Activated CD8-positive, alpha-beta memory T cell treated with anti-CD3 and anti-CD28 coated beads for 36 hours (primary cell): ENCODE measurements around the gene HMHB1. TPM values are rescaled to one million over a fixed set of nuclear protein-coding genes. Genes with fewer than 3 reads are reported as not detected.

Source experiments
- CTCF ChIA-PET: fragments of 350-600 bp; sonication (Branson Sonifier 250); formaldehyde crosslinking; loops from one replicate; lab custom pipeline; 2021; ENCODE audit warnings: antibody characterized with exemption; lab: Charles Lee
- POLR2A ChIA-PET: fragments of 350-600 bp; sonication (Branson Sonifier 250); formaldehyde crosslinking; loops from one replicate; lab custom pipeline; 2021; ENCODE audit warnings: antibody characterized with exemption; lab: Charles Lee
- total RNA-seq, 2 experiments: library from RNA; stranded (reverse); gene quantifications; one replicate each; pipeline ENCODE4 v1.2.3, GENCODE V29; 2021

HMHB1 gene
- not detected for total RNA-seq

DNA sequence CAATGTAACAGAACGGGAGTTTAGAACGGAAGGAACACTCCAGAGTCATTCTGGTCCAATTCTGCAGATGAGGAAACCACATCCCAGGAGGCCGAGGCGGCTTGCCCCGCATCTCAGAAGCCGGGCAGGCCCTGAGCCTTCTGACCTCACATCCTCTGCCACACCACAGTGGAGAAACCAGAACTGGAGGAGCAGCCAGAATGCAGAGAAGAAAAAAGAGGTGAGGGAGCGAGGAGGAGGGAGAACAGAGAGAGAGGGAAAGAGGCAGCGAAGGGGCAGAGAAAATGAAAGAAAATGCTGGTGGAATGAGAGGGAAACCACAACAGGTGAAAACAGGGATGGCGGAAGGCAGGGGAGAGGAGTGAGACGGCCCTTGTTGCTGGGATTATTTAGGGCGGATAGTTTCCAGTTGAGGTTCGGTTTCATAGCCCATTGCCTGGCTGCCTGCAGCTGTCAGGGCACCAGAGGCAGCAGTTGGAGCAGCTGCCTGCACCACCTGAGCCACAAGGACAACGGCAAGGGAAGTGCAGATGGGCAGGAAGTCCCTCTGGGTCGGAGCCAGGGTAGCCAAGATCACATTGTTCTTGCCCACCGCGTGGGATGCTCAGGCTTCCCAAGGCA is at the start of gene HMHB1:
Gene HMHB1 (plus strand): TSS at position 77 of the 621 bp plus-strand sequence.
- ChIA-PET CTCF (no interaction called here), POLR2A (no interaction called here)

DNA sequence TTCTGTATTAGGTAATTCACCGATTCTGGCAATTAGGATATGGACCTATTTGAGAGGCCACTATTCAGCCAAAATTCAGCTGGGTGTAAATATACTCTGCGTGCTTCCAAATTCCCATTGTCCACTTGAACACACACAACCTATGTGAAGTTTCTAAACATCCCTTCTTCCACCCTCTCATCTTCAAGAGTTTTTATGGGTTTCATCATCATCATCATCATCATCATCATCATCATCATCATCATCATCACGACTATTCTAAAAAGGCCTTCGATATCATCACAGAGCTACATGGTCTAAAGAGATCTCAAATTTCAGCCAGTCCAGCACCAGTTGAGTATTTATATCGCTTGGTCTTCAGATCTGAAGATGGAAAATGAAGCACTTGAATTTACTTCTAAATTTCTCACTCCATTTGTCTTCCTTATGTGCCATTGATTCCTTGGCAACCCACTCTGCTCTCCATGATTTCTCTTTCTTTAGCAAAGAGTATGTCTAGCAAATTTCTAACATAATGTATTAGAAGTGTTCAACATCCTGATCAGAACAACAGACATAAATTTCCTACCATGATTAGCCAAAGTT is 49.2 kb upstream of the HMHB1 start:
- ChIA-PET CTCF (no interaction called here), POLR2A (no interaction called here)

DNA sequence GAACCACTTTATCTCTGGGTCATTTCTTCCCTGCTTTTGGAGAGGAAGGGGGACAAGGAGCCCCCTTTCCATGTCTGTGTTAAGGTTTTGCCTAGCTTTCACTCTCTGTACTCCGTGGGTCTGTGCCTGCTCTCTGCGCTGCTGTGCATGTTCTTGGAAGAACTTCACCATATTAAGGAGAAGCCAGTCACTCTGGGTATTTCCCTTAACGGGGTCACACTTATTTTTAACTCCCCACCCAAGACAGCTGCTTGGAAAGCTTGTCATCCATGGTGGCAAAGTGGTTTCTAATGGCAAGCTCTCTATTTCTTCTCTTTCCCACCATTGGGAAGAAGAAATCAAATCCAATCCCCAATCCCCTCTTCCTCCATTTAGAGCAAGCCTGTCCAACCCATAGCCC is 44.8 kb upstream of the HMHB1 start:
- ChIA-PET CTCF (no interaction called here), POLR2A (no interaction called here)

DNA sequence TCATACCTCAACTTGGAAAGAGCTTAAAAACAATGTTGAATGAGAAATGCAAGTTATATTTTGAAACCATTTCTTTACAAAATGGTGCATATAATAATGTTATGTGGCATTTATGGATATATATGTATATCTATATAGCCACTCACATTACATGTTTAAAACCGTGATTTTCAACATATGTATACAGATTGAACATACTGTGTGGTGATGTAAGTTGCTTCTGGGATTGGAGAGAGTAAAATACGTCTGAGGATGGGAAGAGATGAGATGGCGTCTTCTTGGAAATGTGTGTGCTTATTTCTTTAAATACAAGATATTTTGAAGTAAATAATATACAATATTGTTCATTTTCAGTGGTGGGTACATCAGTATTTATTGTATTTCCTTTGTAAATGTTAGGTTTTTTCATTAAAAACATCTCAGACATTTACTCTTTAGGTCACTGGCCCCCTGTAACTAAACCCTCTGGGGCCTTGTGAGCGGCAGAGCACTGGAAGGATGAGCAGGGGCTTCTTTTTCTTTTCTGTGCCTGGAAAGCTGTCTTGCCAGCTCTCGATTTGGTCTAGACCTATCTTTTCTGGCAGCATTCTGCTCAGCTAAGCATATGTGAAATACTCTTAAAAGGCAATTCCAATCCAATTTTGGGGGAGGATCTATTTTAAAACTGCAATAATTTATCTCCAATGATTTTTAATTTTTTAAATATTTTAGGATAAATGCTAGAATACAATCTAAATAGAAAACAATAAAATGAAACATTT is 42.8 kb upstream of the HMHB1 start:
- ChIA-PET POLR2A (no interaction called here), CTCF (no interaction called here)

DNA sequence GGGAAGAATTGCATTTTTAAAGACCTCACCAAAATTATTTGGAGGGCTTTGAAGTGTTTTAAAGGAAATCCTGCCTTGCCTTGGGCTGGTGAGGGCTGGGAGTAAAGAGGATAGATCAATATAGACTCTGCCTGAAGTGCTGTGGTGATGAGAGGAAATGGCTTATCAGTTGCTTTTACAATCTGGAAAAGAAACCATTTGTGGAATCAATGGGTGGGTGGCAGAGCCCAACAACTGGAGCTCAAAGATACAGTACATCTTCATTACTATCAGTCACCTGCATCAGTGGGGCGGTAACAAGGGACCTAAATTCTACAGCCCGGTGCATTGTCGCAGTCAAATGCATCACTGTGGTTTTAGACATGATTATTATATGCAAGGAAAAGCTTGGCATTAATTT is 41.5 kb upstream of the HMHB1 start:
- CTCF ChIA-PET: no interaction called here
- POLR2A ChIA-PET: no interaction called here

DNA sequence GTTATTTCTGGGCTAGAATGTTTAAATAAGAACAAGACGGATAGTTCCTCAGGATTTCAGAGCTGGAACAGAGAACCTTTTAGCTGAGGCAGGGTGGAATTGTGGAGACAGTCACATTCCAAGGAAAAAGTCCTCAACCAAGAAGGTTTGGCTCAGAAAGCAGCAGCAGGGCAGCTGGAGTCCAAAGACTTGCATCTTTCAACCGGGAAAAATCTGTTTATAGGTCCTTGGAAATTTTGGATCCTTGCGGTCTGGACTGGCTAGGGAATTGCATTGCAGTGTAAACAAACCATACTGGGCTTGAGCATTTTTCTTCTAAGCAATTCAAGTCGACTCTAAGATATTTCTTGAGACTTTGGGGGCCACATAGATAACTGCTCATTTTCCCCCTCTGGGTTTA is 40.8 kb upstream of the HMHB1 start:
- ChIA-PET POLR2A (no interaction called here), CTCF (no interaction called here)

DNA sequence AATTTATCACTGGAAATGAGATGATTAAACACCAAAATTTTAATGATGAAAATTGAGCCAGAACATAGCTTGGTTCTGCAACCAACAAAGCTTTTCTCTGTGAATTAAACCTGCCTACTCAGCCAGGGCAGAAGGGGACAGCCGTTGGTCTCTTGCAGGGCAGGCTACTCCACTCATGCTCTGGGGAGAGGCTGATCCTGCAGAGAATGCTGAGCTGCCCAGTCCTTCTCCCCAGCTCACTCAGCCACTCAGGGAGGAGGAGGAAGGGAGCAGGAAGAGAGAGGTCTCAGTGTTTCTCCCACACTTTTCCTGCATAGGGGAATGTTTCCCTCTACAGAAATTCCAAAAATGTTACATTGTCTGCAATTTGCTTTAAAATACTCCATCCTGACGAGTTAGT is 40.4 kb upstream of the HMHB1 start:
- POLR2A ChIA-PET: no interaction called here
- CTCF ChIA-PET: no interaction called here

DNA sequence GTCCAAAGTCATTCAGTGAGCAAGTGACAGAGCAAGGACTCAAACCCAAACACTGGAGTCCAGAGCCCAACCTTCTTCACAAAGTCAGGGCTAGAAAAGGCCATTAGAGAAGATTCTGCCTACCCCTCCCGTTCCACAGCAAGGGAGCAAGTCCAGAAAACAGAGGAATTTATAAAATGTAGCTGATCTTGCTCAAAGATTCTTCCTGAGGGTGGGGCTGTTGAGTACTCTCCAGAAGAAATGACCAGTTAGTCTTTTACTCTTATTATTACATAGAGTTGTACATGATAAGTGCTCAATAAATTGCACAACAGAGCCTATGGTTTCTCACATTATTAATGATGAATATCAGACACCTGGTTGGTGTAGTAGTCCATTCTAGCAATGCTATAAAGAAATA is 39.3 kb upstream of the HMHB1 start:
- POLR2A ChIA-PET: no interaction called here
- CTCF ChIA-PET: no interaction called here

DNA sequence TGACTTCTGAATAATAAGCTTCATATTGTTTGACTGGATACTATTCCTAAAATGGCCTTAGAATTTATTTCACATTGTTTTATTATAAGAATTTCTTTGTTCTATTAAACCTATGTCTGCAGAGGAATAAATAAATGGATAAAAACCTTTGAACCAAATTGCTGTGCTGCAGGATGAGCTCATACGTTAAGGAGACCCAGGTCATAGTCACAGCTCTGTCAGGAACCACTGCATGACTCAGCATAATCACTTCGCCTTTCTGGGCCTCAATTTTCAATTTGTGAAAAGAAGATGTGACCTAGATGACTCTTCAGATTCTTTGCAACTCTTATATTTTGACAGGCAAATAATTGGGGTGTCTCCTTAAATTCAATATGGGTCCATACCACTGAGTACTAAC is 36.7 kb upstream of the HMHB1 start:
- POLR2A ChIA-PET: no interaction called here
- CTCF ChIA-PET: no interaction called here

DNA sequence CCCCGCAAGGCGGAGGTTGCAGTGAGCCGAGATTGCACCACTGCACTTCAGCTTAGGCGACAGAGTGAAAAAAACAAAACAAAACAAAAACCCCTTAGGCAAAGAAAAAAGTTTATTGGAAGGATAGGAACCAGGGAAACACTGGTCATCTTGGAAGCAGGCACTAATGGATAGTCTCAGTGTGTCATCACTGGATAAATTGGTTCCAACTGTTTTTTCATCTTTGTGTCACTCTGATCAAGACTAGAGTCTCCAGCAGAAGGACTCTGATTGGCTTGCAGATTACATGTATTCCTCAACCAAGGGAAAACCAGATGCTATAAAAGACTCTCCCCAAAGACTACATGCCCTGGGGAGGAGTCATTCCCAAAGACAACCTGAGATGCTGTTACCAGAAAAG is 35.0 kb upstream of the HMHB1 start:
- POLR2A ChIA-PET: no interaction called here
- CTCF ChIA-PET: no interaction called here

DNA sequence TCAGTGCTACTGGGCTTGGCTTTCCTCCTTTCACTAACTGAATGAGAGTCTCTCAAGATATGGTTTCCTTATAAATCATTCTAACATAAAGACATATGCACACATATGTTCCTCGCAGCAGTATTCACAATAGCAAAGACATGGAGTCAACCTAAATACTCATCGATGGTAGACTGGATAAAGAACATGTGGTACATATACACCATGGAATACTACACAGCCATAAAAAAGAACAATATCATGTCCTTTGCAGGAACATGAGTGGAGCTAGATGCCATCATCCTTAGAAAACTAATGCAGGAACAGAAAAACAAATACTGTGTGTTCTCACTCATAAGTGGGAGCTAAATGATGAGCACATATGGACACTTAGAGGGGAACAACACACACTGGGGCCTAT is 32.5 kb upstream of the HMHB1 start:
- ChIA-PET POLR2A (no interaction called here), CTCF (no interaction called here)

DNA sequence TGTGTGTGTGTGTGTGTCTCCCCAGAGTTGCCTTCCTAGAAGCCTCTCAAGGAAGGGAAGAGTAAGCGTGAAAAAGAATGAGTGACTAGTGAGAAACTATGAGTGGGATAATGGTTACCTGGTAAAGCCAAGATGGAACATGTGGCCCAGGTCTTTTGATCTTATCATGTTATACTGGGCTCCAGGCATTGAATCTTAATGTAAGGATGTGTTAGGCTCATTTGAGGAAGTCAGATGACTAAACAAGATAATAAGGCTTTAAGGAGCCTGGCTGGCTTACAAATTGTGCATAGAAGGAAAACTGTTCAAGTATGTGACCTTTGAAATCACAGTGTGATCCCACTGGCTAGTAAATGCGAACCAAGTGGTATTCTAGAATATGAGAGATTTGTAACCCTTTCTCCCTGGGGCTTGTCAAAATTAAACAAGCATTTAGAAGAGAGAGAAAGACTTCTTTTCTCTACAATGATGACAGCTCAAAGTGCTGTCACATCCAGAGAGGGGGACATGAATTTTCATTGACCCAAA is 29.9 kb upstream of the HMHB1 start:
- ChIA-PET POLR2A (no interaction called here), CTCF (no interaction called here)

DNA sequence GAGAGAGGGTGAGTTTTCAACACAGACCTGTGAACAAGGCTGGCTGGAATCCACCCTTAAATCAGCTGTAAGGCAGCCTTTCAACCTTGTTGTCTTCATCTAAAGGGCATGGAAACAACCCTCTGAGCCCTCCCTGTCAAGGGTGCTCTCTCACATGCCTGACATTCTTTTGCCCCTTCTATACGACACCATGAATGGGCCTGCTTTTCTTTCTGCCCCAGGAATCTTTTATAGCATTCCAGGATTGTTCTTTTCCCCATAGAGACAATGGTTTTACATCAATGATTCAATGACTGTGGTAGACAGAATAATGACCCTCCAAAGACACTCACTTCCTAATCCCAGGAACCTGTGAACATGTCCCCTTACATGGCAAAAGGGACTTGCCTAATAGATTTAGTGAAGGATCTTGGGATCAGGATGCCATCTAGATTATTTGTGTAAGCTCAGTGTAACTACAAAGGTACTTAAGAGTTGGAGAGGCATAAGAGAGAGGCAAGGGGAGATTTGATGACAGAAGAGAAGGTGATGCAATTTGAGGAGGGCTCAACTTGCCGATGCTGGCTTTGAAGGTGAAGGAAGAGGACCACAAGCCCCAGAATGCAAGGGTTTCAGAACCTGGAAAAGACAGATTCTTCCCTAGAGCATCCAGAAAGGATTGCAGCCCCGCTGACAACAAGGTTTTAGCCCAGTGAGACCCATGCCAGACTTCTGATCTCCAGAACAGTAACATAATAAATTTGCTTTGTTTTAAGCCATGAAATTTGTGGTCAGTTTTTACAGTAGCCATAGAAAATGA is 29.2 kb upstream of the HMHB1 start:
- ChIA-PET POLR2A (no interaction called here), CTCF (no interaction called here)

DNA sequence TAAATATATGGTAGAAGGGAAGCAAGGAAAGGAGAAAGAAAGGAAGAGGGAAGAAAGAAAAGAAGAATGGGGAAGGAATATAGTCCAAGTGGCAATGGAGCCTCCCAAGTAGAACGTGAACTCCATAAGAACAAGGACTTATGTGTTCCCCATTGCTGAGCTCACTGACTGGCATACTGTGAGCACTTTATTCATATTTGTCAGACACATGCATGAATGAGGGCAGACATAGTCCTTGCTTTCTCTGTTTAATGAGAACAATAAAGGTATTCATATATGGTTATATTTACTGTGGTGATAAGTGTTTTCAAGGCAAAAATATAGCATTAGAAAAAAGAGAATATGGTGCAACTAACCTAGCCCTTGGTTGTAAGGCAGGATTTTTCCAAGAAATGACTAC is 23.6 kb upstream of the HMHB1 start:
- POLR2A ChIA-PET: no interaction called here
- CTCF ChIA-PET: no interaction called here

DNA sequence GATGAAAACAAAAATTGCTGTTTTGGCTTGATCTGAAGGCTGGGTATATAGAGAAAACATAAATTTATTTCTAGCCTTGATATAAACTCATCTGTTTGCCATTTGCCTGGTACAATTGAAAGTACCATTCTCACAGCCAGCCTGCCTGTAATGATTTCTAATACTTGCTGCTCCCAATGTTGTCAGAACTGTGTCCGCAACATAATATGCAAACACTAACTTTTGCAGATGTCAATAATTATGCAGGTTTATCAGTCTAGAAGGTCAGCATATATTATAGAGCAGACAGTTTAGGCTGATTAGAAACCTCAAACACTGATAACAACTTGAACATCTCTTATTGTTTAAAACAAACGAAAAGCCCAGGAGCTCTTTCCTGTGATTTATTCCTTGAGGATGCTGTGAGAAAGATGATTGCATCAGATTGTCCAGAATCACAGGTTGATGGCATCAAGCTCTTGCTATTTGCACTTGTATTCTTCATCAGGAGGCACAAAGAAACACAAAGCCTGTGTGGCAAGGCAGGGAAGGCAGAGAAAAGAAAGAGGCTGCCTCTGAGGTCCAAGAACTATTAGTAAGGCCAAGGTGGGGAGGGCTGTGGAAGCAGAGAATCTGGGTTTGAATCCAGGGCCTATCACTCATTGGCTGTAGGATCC is 21.4 kb upstream of the HMHB1 start:
- ChIA-PET POLR2A (no interaction called here), CTCF (no interaction called here)

DNA sequence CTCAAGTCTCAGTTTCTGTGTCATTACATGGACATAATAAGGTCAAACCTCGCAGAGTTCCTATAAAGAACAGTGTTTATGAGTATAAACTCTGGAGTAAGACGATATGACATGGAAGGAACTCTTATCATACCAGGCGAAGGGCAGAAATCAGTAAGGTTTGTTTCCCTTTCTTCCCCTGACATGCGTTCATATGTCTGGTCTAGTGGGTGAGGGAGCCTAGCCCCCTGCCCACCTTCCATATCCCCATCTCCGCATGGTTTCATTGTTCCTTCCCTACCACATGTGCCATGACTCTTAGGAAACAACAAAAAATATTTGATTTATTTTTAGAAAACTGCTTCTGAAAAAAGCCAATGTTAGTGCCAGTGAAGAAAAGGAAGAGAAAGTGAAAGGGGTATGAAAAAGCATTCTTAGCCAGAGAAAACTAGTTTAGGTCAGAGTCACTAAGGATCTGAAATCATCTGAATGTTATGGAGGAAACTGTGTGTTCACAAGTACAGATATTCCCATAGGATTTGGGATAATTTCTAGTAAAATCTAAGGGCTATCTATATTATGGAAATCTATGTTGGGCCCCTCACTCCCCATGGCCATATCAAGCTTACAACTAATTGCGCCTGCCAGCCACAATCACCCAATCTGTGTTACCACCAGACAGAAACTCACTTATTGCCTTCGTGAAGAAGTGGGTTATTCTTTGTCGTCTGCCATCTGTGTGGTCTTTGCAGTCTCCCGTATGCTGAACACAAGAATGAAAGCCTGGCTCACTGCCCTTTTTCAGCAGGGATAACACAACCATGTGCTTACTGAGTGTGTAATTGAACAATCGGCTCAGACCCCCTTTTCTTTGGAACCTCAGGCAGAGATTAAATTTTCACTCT is 19.9 kb upstream of the HMHB1 start:
- CTCF ChIA-PET: no interaction called here
- POLR2A ChIA-PET: no interaction called here

DNA sequence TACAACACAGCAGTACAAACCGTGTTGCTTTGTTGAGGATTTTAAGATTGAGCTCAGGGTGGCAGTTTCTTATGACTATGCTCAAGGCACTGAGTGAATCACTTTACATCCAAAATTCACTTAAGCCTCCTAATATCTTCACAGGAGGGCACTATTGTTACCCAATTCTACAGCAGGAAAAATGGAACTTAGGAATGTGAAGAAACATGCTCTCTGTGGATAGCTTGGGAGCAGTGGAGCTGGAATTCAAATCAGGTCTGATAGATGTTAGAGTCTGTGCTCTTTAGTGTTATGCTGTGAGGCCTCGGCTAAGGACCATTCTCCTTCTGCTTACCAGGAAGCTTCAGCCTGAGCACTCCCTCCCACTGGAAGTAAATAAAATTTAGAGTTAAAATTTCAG is 18.7 kb upstream of the HMHB1 start:
- ChIA-PET POLR2A (no interaction called here), CTCF (interaction anchor here (0.7 to 0.8 kb wide), 2 partner anchors 188 to 524 kb away, joined by 3 to 4 read pairs; no protein-coding TSS in a partner anchor)

DNA sequence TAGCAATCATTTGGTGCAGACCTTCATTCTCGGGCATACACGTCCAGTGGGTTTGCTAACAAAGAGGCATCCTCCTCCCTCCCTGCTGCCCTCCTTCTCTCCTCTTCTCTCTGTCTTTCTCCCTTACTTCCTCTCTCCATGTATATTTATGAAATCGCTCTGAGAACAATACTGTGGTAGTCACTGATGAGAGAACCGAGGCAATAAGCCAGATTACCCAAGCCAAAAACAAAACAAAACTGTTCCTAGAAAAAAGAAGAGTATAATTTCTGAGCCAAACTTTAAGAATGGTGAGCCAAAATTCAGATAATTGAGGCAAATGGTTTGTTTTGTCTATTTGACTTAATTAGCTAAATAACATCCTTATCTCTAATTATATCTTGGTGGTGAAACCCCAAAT is 15.8 kb upstream of the HMHB1 start:
- POLR2A ChIA-PET: no interaction called here

DNA sequence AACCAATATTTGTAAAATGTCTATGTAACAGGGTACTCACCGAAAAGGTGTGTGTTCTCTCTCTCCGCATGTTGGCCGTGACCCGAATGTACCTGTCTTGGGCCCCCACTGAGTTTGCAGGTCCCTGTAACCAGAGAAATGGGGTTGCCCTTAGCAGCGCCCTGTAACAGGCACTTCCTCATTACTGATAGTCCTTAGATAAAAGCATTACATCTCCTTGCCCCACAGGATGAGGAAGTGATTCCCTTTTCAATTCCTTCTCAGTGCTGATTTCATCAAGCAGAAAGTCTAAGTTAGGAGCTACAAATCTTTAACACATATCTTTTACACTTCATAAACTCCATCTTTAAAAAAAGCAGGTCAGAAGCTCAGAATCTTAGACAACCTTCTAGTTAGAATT is 15.2 kb upstream of the HMHB1 start:
- ChIA-PET CTCF (no interaction called here), POLR2A (no interaction called here)

More for the DNA sequence above, 15.8 kb upstream of the HMHB1 start:
- CTCF ChIA-PET: no interaction called here
